ENCODE measurements around the gene LRP3.

The LRP3 gene

DNA sequence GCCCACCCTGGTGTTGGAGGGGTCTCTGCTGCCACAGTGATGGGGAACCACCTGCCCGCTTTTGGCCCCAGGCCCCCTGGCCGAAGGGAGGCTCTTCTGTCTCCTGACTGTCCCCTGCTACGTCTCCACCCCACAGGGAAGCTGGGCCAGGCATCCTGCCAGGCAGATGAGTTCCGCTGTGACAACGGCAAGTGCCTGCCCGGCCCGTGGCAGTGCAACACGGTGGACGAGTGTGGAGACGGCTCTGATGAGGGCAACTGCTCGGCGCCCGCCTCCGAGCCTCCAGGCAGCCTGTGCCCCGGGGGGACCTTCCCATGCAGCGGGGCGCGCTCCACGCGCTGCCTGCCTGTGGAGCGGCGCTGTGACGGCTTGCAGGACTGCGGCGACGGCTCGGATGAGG, 11.0 kb downstream of the LRP3 start:
- TF ChIP-seq, protein P1, sequence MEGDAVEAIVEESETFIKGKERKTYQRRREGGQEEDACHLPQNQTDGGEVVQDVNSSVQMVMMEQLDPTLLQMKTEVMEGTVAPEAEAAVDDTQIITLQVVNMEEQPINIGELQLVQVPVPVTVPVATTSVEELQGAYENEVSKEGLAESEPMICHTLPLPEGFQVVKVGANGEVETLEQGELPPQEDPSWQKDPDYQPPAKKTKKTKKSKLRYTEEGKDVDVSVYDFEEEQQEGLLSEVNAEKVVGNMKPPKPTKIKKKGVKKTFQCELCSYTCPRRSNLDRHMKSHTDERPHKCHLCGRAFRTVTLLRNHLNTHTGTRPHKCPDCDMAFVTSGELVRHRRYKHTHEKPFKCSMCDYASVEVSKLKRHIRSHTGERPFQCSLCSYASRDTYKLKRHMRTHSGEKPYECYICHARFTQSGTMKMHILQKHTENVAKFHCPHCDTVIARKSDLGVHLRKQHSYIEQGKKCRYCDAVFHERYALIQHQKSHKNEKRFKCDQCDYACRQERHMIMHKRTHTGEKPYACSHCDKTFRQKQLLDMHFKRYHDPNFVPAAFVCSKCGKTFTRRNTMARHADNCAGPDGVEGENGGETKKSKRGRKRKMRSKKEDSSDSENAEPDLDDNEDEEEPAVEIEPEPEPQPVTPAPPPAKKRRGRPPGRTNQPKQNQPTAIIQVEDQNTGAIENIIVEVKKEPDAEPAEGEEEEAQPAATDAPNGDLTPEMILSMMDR (IDR thresholded peaks at IDR 0.05): no peak
- TF ChIP-seq ZFX (IDR thresholded peaks at IDR 0.05; ENCODE audit: borderline replicate concordance): no peak
- H3K27ac ChIP-seq: no peak overlapping the region

DNA sequence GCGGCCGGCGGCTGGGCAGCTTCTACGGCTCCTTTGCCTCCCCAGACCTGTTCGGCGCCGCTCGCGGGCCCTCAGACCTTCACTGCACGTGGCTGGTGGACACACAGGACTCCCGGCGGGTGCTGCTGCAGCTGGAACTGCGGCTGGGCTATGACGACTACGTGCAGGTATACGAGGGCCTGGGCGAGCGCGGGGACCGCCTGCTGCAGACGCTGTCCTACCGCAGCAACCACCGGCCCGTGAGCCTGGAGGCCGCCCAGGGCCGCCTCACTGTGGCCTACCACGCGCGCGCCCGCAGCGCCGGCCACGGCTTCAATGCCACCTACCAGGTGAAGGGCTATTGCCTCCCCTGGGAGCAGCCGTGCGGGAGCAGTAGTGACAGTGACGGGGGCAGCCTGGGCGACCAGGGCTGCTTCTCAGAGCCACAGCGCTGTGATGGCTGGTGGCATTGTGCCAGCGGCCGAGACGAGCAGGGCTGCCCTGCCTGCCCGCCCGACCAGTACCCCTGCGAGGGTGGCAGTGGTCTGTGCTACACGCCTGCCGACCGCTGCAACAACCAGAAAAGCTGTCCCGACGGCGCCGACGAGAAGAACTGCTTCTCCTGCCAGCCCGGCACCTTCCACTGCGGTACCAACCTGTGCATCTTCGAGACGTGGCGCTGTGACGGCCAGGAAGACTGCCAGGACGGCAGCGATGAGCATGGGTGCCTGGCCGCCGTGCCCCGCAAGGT, 11.6 kb downstream of the LRP3 start:
- no peak overlapping the region for H3K27ac ChIP-seq
- TF ChIP-seq ZFX (IDR thresholded peaks at IDR 0.05; ENCODE audit: borderline replicate concordance): no peak
- TF ChIP-seq, protein P1 (IDR thresholded peaks at IDR 0.05): no peak

DNA sequence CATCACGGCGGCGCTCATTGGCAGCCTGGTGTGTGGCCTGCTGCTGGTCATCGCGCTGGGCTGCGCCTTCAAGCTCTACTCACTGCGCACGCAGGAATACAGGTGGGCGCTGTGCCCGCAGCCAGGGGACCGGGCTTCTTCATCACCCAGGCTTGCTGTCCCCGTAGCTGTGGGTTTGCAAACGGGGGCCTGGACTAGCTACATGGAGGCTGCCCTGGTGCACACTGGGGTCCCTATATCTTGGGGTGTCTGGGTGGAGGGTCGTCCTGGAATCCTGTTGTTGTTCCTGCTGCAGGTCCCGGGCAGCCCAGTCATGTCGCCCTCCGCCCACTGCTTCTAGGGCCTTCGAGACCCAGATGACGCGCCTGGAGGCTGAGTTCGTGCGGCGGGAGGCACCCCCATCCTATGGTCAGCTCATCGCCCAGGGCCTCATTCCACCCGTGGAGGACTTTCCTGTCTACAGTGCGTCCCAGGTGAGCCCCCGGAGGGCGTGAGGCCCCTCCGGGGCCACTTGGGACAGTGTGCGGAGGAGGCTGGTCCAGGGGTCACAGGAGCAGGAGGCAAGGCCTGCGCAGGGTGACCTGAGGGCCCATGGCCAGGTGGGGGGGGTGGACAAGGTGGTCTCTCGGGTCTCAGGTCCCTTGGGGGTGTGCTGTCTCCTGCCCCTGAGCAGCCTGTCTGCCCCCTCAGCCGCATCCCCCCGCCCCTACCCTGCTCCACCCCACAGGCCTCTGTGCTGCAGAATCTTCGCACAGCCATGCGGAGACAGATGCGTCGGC, 12.3 kb downstream of the LRP3 start:
- H3K27ac ChIP-seq: no peak overlapping the region
- TF ChIP-seq ZFX (IDR thresholded peaks at IDR 0.05; ENCODE audit: borderline replicate concordance): no peak
- TF ChIP-seq, protein P1 (IDR thresholded peaks at IDR 0.05): no peak

DNA sequence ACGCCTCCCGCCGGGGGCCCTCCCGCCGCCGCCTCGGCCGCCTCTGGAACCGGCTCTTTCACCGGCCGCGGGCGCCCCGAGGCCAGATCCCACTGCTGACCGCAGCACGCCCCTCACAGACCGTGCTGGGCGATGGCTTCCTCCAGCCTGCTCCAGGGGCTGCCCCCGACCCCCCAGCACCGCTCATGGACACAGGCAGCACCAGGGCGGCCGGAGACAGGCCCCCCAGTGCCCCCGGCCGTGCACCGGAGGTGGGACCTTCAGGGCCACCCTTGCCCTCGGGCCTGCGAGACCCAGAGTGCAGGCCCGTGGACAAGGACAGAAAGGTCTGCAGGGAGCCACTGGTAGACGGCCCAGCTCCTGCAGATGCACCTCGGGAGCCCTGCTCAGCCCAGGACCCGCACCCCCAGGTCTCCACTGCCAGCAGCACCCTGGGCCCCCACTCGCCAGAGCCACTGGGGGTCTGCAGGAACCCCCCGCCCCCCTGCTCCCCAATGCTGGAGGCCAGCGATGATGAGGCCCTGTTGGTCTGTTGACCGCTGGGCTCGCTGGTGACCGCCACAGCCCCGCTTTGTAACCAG, 13.0 kb downstream of the LRP3 start:
- no peak overlapping the region for H3K27ac ChIP-seq
- TF ChIP-seq, protein P1 (IDR thresholded peaks at IDR 0.05): no peak
- TF ChIP-seq ZFX (IDR thresholded peaks at IDR 0.05; ENCODE audit: borderline replicate concordance): no peak

DNA sequence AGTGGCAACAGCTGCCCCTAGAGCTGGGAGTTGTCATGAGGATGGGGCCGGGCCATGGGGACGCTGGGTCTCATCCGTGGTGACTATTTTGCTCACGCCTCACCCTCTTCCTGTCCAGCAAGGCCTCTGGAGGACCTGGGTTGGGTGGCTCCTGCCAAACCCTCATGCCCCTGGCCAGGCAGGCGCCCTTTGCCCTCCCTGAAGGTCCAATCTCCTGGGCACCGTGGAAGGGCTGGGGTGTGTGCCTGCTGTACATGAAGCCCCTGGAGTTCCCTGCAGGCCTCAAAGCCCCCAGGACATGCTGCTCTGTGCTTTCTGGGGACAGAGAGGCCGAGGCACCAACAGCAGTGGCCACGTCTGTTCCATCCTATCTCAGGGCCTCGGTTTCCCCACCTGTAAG, 13.8 kb downstream of the LRP3 start:
- no peak for TF ChIP-seq ZFX (IDR thresholded peaks at IDR 0.05; ENCODE audit: borderline replicate concordance)
- TF ChIP-seq, protein P1 (IDR thresholded peaks at IDR 0.05): no peak
- H3K27ac ChIP-seq: no peak overlapping the region

DNA sequence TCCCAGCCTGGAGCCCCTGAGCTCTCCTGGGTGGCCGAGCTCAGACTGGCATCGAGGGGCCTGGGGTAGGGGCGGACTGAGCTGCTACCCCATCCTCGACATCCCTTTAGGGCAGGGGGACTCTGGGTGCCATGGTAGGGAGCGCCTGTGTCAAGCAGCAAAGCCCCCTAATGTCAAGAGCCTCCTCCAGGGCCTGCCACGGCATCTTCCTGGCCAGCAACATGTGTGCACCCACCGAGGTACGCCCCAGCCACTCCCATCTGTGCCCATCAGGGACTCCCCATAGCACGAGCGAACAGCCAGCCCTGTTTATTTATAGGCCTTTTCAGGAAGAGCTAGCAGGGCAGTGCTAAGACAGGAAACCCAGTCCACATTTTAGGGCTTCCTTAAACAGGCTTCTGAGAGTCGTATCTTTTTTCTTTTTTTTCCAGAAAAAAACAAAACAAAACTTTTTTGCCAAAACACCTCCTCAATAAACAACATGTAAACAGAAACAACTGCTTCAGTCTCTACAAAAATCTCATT, 14.3 kb downstream of the LRP3 start:
- TF ChIP-seq ZFX (IDR thresholded peaks at IDR 0.05; ENCODE audit: borderline replicate concordance): no peak
- TF ChIP-seq, protein P1 (IDR thresholded peaks at IDR 0.05): no peak

More for the DNA sequence above, 14.3 kb downstream of the LRP3 start:
- H3K27ac ChIP-seq: no peak overlapping the region

Measured in 22Rv1 (cell line).